Measurements from ENCODE around the gene SLAIN2. TPM values are rescaled to one million over a fixed set of nuclear protein-coding genes. Genes with fewer than 3 reads are reported as not detected.

SLAIN2 gene
- total RNA-seq, 1 donor from 2014 or later = 71.4 TPM

- Mint-ChIP-seq H3K36me3 (ENCODE audit: low read depth) (no peaks in the 10 kb centered on the region), H3K27ac (no peak overlapping the region), H3K27me3 (ENCODE audit: insufficient read depth) (peaks cover 2% of the 10 kb centered on the region), H3K9me3 (no peaks in the 10 kb centered on the region), H3K4me3 (no peak overlapping the region), H3K4me1 (ENCODE audit: low read depth) (peaks cover 6% of the 10 kb centered on the region)
- intact Hi-C loops (cut with micrococcal nuclease) = loop anchor here (1.0 to 5.0 kb wide), 4 partner anchors 25 to 646 kb away; partner anchors contain the start of gene SLAIN2
- no peak for DNase-seq (ENCODE audit: low spot score)
These were observed 25.4 kb upstream of the SLAIN2 start for GRCh38 chr4:48315728-48316630.

GRCh38 chr4:48321312-48321711 lies 20.0 kb upstream of the SLAIN2 start:
- Mint-ChIP-seq H3K4me3 (no peak overlapping the region), H3K27me3 (ENCODE audit: insufficient read depth) (peaks cover 3% of the 10 kb centered on the region), H3K4me1 (ENCODE audit: low read depth) (no peaks in the 10 kb centered on the region), H3K9me3 (no peaks in the 10 kb centered on the region), H3K27ac (no peak overlapping the region), H3K36me3 (ENCODE audit: low read depth) (no peaks in the 10 kb centered on the region)
- intact Hi-C loops (cut with micrococcal nuclease) = no loop called here
- no peak for DNase-seq (ENCODE audit: low spot score)

- intact Hi-C loops (cut with micrococcal nuclease) = no loop called here
- DNase-seq (ENCODE audit: low spot score) = no peak
- Mint-ChIP-seq H3K4me1 (ENCODE audit: low read depth) (no peaks in the 10 kb centered on the region), H3K4me3 (no peak overlapping the region), H3K27ac (no peak overlapping the region), H3K27me3 (ENCODE audit: insufficient read depth) (peaks cover 3% of the 10 kb centered on the region), H3K36me3 (ENCODE audit: low read depth) (no peaks in the 10 kb centered on the region), H3K9me3 (no peaks in the 10 kb centered on the region)
These were observed 19.3 kb upstream of the SLAIN2 start for GRCh38 chr4:48322063-48322462.

GRCh38 chr4:48324281-48324680 lies 17.0 kb upstream of the SLAIN2 start:
- H3K27me3 Mint-ChIP-seq (ENCODE audit: insufficient read depth) = peaks cover 6% of the 10 kb centered on the region
- no peaks in the 10 kb centered on the region for H3K9me3 Mint-ChIP-seq
- DNase-seq (ENCODE audit: low spot score) = no peak
- H3K27ac Mint-ChIP-seq = no peak overlapping the region
- intact Hi-C loops (cut with micrococcal nuclease) = no loop called here
- H3K4me1 Mint-ChIP-seq (ENCODE audit: low read depth) = no peaks in the 10 kb centered on the region
- no peak overlapping the region for H3K4me3 Mint-ChIP-seq
- no peaks in the 10 kb centered on the region for H3K36me3 Mint-ChIP-seq (ENCODE audit: low read depth)

GRCh38 chr4:48329193-48329592 lies 12.1 kb upstream of the SLAIN2 start:
- intact Hi-C loops (cut with micrococcal nuclease) = no loop called here
- H3K36me3 Mint-ChIP-seq (ENCODE audit: low read depth) = no peaks in the 10 kb centered on the region

GRCh38 chr4:48329976-48330375 lies 11.4 kb upstream of the SLAIN2 start:
- intact Hi-C loops (cut with micrococcal nuclease) = no loop called here

More at GRCh38 chr4:48329193-48329592, 12.1 kb upstream of the SLAIN2 start:
- no peak for DNase-seq (ENCODE audit: low spot score)
- H3K27ac Mint-ChIP-seq = no peak overlapping the region
- H3K4me3 Mint-ChIP-seq = no peak overlapping the region
- H3K4me1 Mint-ChIP-seq (ENCODE audit: low read depth) = peaks cover 11% of the 10 kb centered on the region
- peaks cover 10% of the 10 kb centered on the region for H3K27me3 Mint-ChIP-seq (ENCODE audit: insufficient read depth)
- H3K9me3 Mint-ChIP-seq = no peaks in the 10 kb centered on the region

GRCh38 chr4:48331577-48332330 lies 9.6 kb upstream of the SLAIN2 start:
- Mint-ChIP-seq H3K27ac (no peak overlapping the region), H3K4me1 (ENCODE audit: low read depth) (peaks cover 11% of the 10 kb centered on the region), H3K27me3 (ENCODE audit: insufficient read depth) (peaks cover 12% of the 10 kb centered on the region), H3K36me3 (ENCODE audit: low read depth) (no peaks in the 10 kb centered on the region), H3K4me3 (no peak overlapping the region), H3K9me3 (no peaks in the 10 kb centered on the region)
- no peak for DNase-seq (ENCODE audit: low spot score)
- intact Hi-C loops (cut with micrococcal nuclease) = no loop called here

More at GRCh38 chr4:48329976-48330375, 11.4 kb upstream of the SLAIN2 start:
- peaks cover 11% of the 10 kb centered on the region for H3K4me1 Mint-ChIP-seq (ENCODE audit: low read depth)
- no peaks in the 10 kb centered on the region for H3K36me3 Mint-ChIP-seq (ENCODE audit: low read depth)
- H3K9me3 Mint-ChIP-seq = no peaks in the 10 kb centered on the region
- no peak overlapping the region for H3K4me3 Mint-ChIP-seq
- H3K27ac Mint-ChIP-seq = no peak overlapping the region
- DNase-seq (ENCODE audit: low spot score) = no peak
- H3K27me3 Mint-ChIP-seq (ENCODE audit: insufficient read depth) = peaks cover 12% of the 10 kb centered on the region

GRCh38 chr4:48332661-48333060 lies 8.7 kb upstream of the SLAIN2 start:
- Mint-ChIP-seq H3K36me3 (ENCODE audit: low read depth) (no peaks in the 10 kb centered on the region), H3K27me3 (ENCODE audit: insufficient read depth) (peaks cover 12% of the 10 kb centered on the region), H3K9me3 (no peaks in the 10 kb centered on the region), H3K4me3 (no peak overlapping the region), H3K4me1 (ENCODE audit: low read depth) (peaks cover 18% of the 10 kb centered on the region), H3K27ac (no peak overlapping the region)
- intact Hi-C loops (cut with micrococcal nuclease) = no loop called here
- DNase-seq (ENCODE audit: low spot score) = no peak

GRCh38 chr4:48333587-48333986 lies 7.7 kb upstream of the SLAIN2 start:
- Mint-ChIP-seq H3K36me3 (ENCODE audit: low read depth) (peaks cover 2% of the 10 kb centered on the region), H3K4me1 (ENCODE audit: low read depth) (peaks cover 27% of the 10 kb centered on the region), H3K27me3 (ENCODE audit: insufficient read depth) (peaks cover 12% of the 10 kb centered on the region), H3K4me3 (no peak overlapping the region), H3K9me3 (no peaks in the 10 kb centered on the region), H3K27ac (no peak overlapping the region)
- intact Hi-C loops (cut with micrococcal nuclease) = no loop called here
- DNase-seq (ENCODE audit: low spot score) = no peak

GRCh38 chr4:48334236-48334635 lies 7.1 kb upstream of the SLAIN2 start:
- Mint-ChIP-seq H3K27ac (no peak overlapping the region), H3K9me3 (no peaks in the 10 kb centered on the region), H3K36me3 (ENCODE audit: low read depth) (peaks cover 2% of the 10 kb centered on the region), H3K27me3 (ENCODE audit: insufficient read depth) (peaks cover 9% of the 10 kb centered on the region), H3K4me1 (ENCODE audit: low read depth) (peaks cover 34% of the 10 kb centered on the region), H3K4me3 (no peak overlapping the region)
- intact Hi-C loops (cut with micrococcal nuclease) = no loop called here
- DNase-seq (ENCODE audit: low spot score) = no peak

- H3K4me3 Mint-ChIP-seq = no peak overlapping the region
- no peak for DNase-seq (ENCODE audit: low spot score)
- no peak overlapping the region for H3K27ac Mint-ChIP-seq
- intact Hi-C loops (cut with micrococcal nuclease) = no loop called here
- no peaks in the 10 kb centered on the region for H3K9me3 Mint-ChIP-seq
- H3K27me3 Mint-ChIP-seq (ENCODE audit: insufficient read depth) = peaks cover 7% of the 10 kb centered on the region
- peaks cover 2% of the 10 kb centered on the region for H3K36me3 Mint-ChIP-seq (ENCODE audit: low read depth)
- H3K4me1 Mint-ChIP-seq (ENCODE audit: low read depth) = peaks cover 38% of the 10 kb centered on the region
These were observed 6.4 kb upstream of the SLAIN2 start for GRCh38 chr4:48334900-48335384.

- peaks cover 35% of the 10 kb centered on the region for H3K4me1 Mint-ChIP-seq (ENCODE audit: low read depth)
- intact Hi-C loops (cut with micrococcal nuclease) = no loop called here
- H3K9me3 Mint-ChIP-seq = no peaks in the 10 kb centered on the region
- peaks cover 7% of the 10 kb centered on the region for H3K27me3 Mint-ChIP-seq (ENCODE audit: insufficient read depth)
- no peak overlapping the region for H3K27ac Mint-ChIP-seq
- DNase-seq (ENCODE audit: low spot score) = no peak
- peaks cover 2% of the 10 kb centered on the region for H3K36me3 Mint-ChIP-seq (ENCODE audit: low read depth)
- H3K4me3 Mint-ChIP-seq = no peak overlapping the region
These were observed 5.0 kb upstream of the SLAIN2 start for GRCh38 chr4:48336146-48336870.
